Gastroesophageal sphincter (tissue), 3 donors: ENCODE measurements around the gene ASB6.

Source experiments
- CTCF ChIP-seq, 4 experiments: fragments of 200-600 bp in 2 of 4; fragments of 450-650 bp in 2 of 4; sonication (generic) in 1 of 4; IDR thresholded peaks; one replicate each; pipeline ENCODE4 v1.5.1; 2017 to 2019; ENCODE audit warnings: antibody characterized with exemption in 4 of 4, mild to moderate bottlenecking in 2 of 4, moderate library complexity in 2 of 4
- EP300 ChIP-seq: sonication (generic); formaldehyde crosslinking; IDR thresholded peaks from one replicate; pipeline ENCODE4 v1.6.1; 2017; ENCODE audit warnings: antibody characterized with exemption, mild to moderate bottlenecking
- POLR2AphosphoS5 ChIP-seq: sonication (generic); formaldehyde crosslinking; IDR thresholded peaks from one replicate; pipeline ENCODE4 v1.6.1; 2017; ENCODE audit warnings: antibody characterized with exemption

GRCh38 chr9:129627556-129628440 is 14.2 kb downstream of the ASB6 start:
- no peak for TF ChIP-seq POLR2AphosphoS5
- no peak for TF ChIP-seq CTCF (IDR thresholded peaks at IDR 0.05)
- no peak for TF ChIP-seq EP300
